Esophagus muscularis mucosa (tissue), 4 donors: Measurements from ENCODE around the gene DENND2A. TPM values are rescaled to one million over a fixed set of nuclear protein-coding genes. Genes with fewer than 3 reads are reported as not detected.
A peak's percentile ranks its signal among the peaks of the same experiment; 100 is the strongest.

ENCODE experiments used
- DNase-seq: peaks from one replicate; pipeline ENCODE4 v3.0.0-alpha.2; 2017; ENCODE audit errors: extremely low spot score
- H3K27ac ChIP-seq, 4 donors: fragments of 200-600 bp; sonication (generic); replicated peaks in 1 of 4; 1 replicate in 3 of 4; 2 replicates in 1 of 4; pipeline ENCODE4 v1.5.1; 2016 to 2019; ENCODE audit warnings: mild to moderate bottlenecking in 1 of 4
- H3K27me3 ChIP-seq, 4 donors: fragments of 200-600 bp; sonication (generic); one replicate each; pipeline versions ENCODE4 v1.5.1 to v1.6.0; 2016 to 2019
- H3K36me3 ChIP-seq, 4 donors: fragments of 200-600 bp; sonication (generic); one replicate each; pipeline ENCODE4 v1.5.1; 2016 to 2019
- H3K4me1 ChIP-seq, 4 donors: fragments of 200-600 bp; sonication (generic); one replicate each; pipeline ENCODE4 v1.5.1; 2016 to 2019
- H3K4me3 ChIP-seq, 4 donors: fragments of 200-600 bp; sonication (generic); 1 replicate in 2 of 4; 2 replicates in 2 of 4; pipeline ENCODE4 v1.5.1; 2016 to 2019; ENCODE audit warnings: mild to moderate bottlenecking in 4 of 4, moderate library complexity in 1 of 4
- H3K9me3 ChIP-seq, 4 donors: fragments of 200-600 bp; sonication (generic); 1 replicate in 3 of 4; 2 replicates in 1 of 4; pipeline ENCODE4 v1.5.1; 2016 to 2019
- CTCF ChIP-seq, 3 experiments: fragments of 200-600 bp in 2 of 3; fragments of 450-650 bp in 1 of 3; sonication (generic) in 2 of 3; IDR thresholded peaks; one replicate each; pipeline ENCODE4 v1.5.1; 2017 to 2019; ENCODE audit warnings: antibody characterized with exemption in 3 of 3, mild to moderate bottlenecking in 2 of 3, moderate library complexity in 1 of 3
- EP300 ChIP-seq: sonication (generic); formaldehyde crosslinking; IDR thresholded peaks from one replicate; pipeline ENCODE4 v1.6.1; 2017; ENCODE audit warnings: antibody characterized with exemption
- POLR2A ChIP-seq: fragments of 450-650 bp; IDR thresholded peaks from one replicate; pipeline ENCODE4 v1.6.1; 2017; ENCODE audit warnings: antibody characterized with exemption, moderate library complexity, mild to moderate bottlenecking, low read depth
- POLR2AphosphoS5 ChIP-seq, 2 donors: sonication (generic); formaldehyde crosslinking; IDR thresholded peaks; one replicate each; pipeline ENCODE4 v1.6.1; 2017; ENCODE audit warnings: antibody characterized with exemption in 2 of 2
- WGBS: methylation state at CpG from one replicate; pipeline ENCODE4 v1.1.5; 2018; 5-methylcytosine and 5-hydroxymethylcytosine counted together
- intact Hi-C: fragments of 100-400 bp; cut with DNase I; formaldehyde crosslinking; loops from one replicate; pipeline ENCODE4 v1.15.1; 2023
- total RNA-seq, 4 donors: library from RNA; depleted of rRNA; stranded (reverse); fragments of >200 nt; gene quantifications; one replicate each; pipeline versions ENCODE4 v1.1.0 to v1.2.1, GENCODE V29; 2016

The DENND2A gene
- total RNA-seq, 4 donors from 2014 or later: 46.4 to 77.2 (median 59.2) TPM

GRCh38 chr7:140564643-140565042 is 76.0 kb downstream of the DENND2A start:
- DNase-seq: no peak
- H3K9me3 ChIP-seq: no peaks in the 10 kb centered on the region
- peaks cover 36 to 82% (median 75%) of the 10 kb centered on the region in 4 donors for H3K4me1 ChIP-seq
- H3K4me3 ChIP-seq: no peak overlapping the region
- H3K27ac ChIP-seq: peak overlapping the region; percentile 88 to 91 (median 89)
- WGBS: 88% methylated on average over 4 of the region's 4 CpGs
- H3K27me3 ChIP-seq: no peaks in the 10 kb centered on the region
- peaks cover 0 to 42% (median 17%) of the 10 kb centered on the region in 4 donors for H3K36me3 ChIP-seq
- intact Hi-C loops: no loop called here
- no peak for TF ChIP-seq POLR2AphosphoS5 (IDR thresholded peaks at IDR 0.05)
- TF ChIP-seq EP300: no peak
- no peak for TF ChIP-seq CTCF (IDR thresholded peaks at IDR 0.05)
- no peak for TF ChIP-seq POLR2A

- TF ChIP-seq POLR2A (no peak), CTCF (IDR thresholded peaks at IDR 0.05) (no peak), POLR2AphosphoS5 (IDR thresholded peaks at IDR 0.05) (no peak)
- Histone ChIP-seq H3K4me3 (no peak overlapping the region), H3K27me3 (no peaks in the 10 kb centered on the region), H3K9me3 (no peaks in the 10 kb centered on the region), H3K27ac (peak overlapping the region in 3 of 4 donors; percentile 6 to 16 (median 13)), H3K36me3 (peaks cover 0 to 53% (median 32%) of the 10 kb centered on the region in 4 donors), H3K4me1 (peaks cover 23 to 73% (median 68%) of the 10 kb centered on the region in 4 donors)
- WGBS: 56% methylated on average over 5 of the region's 5 CpGs
- no peak for DNase-seq
- intact Hi-C loops: no loop called here
These were observed 77.6 kb downstream of the DENND2A start for GRCh38 chr7:140562926-140563481.

- Histone ChIP-seq H3K27ac (peak overlapping the region; percentile 32 to 63 (median 54)), H3K4me3 (no peak overlapping the region), H3K27me3 (no peaks in the 10 kb centered on the region), H3K4me1 (peaks cover 5 to 37% (median 32%) of the 10 kb centered on the region in 4 donors), H3K36me3 (peaks cover 9 to 66% (median 54%) of the 10 kb centered on the region in 4 donors), H3K9me3 (no peaks in the 10 kb centered on the region)
- 88% methylated on average over 9 of the region's 9 CpGs for WGBS
- DNase-seq: no peak
- intact Hi-C loops: no loop called here
- no peak for TF ChIP-seq POLR2A
- no peak for TF ChIP-seq POLR2AphosphoS5 (IDR thresholded peaks at IDR 0.05)
- TF ChIP-seq CTCF (IDR thresholded peaks at IDR 0.05): no peak
- no peak for TF ChIP-seq EP300
These were observed 81.2 kb downstream of the DENND2A start for GRCh38 chr7:140559410-140559809.

- Histone ChIP-seq H3K4me3 (no peak overlapping the region), H3K4me1 (peaks cover 2 to 23% (median 20%) of the 10 kb centered on the region in 4 donors), H3K27ac (peak overlapping the region in 1 of 4 donors; percentile 50), H3K27me3 (no peaks in the 10 kb centered on the region), H3K9me3 (no peaks in the 10 kb centered on the region), H3K36me3 (peaks cover 16 to 73% (median 61%) of the 10 kb centered on the region in 4 donors)
- 89% methylated on average over 13 of the region's 13 CpGs for WGBS
- TF ChIP-seq EP300 (no peak), POLR2AphosphoS5 (IDR thresholded peaks at IDR 0.05) (no peak), POLR2A (no peak), CTCF (IDR thresholded peaks at IDR 0.05) (no peak)
- intact Hi-C loops: no loop called here
- DNase-seq: no peak
These were observed 82.6 kb downstream of the DENND2A start for GRCh38 chr7:140557809-140558518.
